Endothelial cell of umbilical vein (primary cell): ENCODE measurements around the gene LOXHD1.

Experiments used
- EZH2 ChIP-seq: IDR thresholded peaks from 2 replicates; pipeline ENCODE4 v1.6.1; 2012; ENCODE audit warnings: borderline replicate concordance, low read depth, mild to moderate bottlenecking, moderate library complexity, low read length, inconsistent platforms; ENCODE audit not compliant: severe bottlenecking
- POLR2A ChIP-seq: IDR thresholded peaks from 2 replicates; pipeline ENCODE4 v1.6.1; 2012; ENCODE audit warnings: low read depth, mild to moderate bottlenecking, control low read depth, low read length
- POLR2AphosphoS5 ChIP-seq: IDR thresholded peaks from 2 replicates; pipeline ENCODE4 v1.6.1; 2012; ENCODE audit warnings: low read depth, mild to moderate bottlenecking, control low read depth, low read length, moderate library complexity; ENCODE audit not compliant: insufficient read depth
- TF ChIP-seq, protein P1 (sequence below), 2 donors: IDR thresholded peaks; 1 replicate in 1 of 2; 2 replicates in 1 of 2; pipeline ENCODE4 v1.5.1; 2011; ENCODE audit warnings: low read length in 2 of 2, mild to moderate bottlenecking in 2 of 2, moderate library complexity in 2 of 2, control low read depth in 1 of 2, inconsistent platforms in 1 of 2, low read depth in 1 of 2; ENCODE audit not compliant: insufficient read depth in 1 of 2; ENCODE audit errors: extremely low read depth in 1 of 2
- TF ChIP-seq, protein P2 (sequence below): IDR thresholded peaks from 2 replicates; pipeline ENCODE4 v1.6.1; 2011; ENCODE audit not compliant: insufficient read depth, insufficient read length

DNA sequence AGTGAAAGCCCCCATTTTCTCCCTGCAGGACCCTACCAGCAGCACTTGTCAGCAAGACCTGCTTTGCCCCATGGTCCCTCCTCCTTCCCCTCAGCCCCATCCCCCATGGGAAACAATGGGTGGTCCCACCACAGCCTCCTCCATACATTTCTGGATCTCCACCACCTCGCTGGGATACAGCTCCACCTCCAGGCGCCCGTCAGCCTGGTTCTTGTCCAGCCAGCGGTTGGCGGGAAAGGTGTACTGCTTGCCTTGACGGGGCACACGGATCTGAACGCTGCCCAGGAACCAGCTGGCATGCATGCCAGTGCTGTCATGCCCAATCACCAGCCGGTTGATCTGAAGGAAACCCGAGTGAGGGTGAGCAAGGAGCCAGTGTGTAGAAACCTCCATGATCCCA lies 90.9 kb downstream of the LOXHD1 start:
- TF ChIP-seq POLR2AphosphoS5 (no peak), POLR2A (no peak), EZH2 (no peak)
- TF ChIP-seq, protein P1, sequence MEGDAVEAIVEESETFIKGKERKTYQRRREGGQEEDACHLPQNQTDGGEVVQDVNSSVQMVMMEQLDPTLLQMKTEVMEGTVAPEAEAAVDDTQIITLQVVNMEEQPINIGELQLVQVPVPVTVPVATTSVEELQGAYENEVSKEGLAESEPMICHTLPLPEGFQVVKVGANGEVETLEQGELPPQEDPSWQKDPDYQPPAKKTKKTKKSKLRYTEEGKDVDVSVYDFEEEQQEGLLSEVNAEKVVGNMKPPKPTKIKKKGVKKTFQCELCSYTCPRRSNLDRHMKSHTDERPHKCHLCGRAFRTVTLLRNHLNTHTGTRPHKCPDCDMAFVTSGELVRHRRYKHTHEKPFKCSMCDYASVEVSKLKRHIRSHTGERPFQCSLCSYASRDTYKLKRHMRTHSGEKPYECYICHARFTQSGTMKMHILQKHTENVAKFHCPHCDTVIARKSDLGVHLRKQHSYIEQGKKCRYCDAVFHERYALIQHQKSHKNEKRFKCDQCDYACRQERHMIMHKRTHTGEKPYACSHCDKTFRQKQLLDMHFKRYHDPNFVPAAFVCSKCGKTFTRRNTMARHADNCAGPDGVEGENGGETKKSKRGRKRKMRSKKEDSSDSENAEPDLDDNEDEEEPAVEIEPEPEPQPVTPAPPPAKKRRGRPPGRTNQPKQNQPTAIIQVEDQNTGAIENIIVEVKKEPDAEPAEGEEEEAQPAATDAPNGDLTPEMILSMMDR (IDR thresholded peaks at IDR 0.05; ENCODE audit: extremely low read depth in 1 of 2, insufficient read depth in 1 of 2, low read depth in 1 of 2, low read length in 2 of 2): no peak
- TF ChIP-seq, protein P2, sequence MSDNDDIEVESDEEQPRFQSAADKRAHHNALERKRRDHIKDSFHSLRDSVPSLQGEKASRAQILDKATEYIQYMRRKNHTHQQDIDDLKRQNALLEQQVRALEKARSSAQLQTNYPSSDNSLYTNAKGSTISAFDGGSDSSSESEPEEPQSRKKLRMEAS: no peak
